ENCODE measurements around the gene CNTNAP5.

DNA sequence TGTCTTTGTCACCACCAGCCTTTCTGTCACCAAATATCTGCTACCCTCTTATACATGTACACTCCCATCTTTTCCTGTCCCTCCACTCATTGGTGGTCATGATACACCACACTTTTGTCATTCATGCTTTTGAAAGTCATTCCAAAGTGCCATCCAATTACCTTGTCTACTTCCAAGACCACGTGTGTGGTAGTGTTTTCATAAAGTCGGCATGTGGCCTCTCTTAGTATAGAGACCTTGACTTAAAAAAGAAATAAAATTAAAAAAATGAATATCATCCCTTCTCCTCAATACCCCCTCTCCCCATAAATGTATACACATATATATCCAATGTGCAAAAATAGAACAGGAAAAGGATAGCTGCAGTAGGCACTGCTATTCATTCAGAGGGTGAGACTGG lies 271.4 kb downstream of the CNTNAP5 start:
- TF ChIP-seq CTCF (conservative IDR thresholded peaks at IDR 0.05 in 1 of 2, IDR thresholded peaks at IDR 0.05 in 1 of 2; ENCODE audit: extremely low read depth in 1 of 2, insufficient read depth in 1 of 2, low read depth in 1 of 2, low read length in 2 of 2) (no peak), EZH2 (IDR thresholded peaks at IDR 0.05; ENCODE audit: borderline replicate concordance, low read length) (no peak)

Measured in mammary epithelial cell (primary cell).